Breast epithelium (tissue), 3 donors: ENCODE data around the gene PMPCB.

ENCODE experiments used
- CTCF ChIP-seq, 3 donors: fragments of 450-650 bp; IDR thresholded peaks; one replicate each; pipeline ENCODE4 v1.5.1; 2016 to 2017; ENCODE audit warnings: antibody characterized with exemption in 3 of 3, mild to moderate bottlenecking in 3 of 3, moderate library complexity in 3 of 3
- POLR2A ChIP-seq: fragments of 450-650 bp; IDR thresholded peaks from one replicate; pipeline ENCODE4 v1.6.1; 2016; ENCODE audit warnings: antibody characterized with exemption, mild to moderate bottlenecking, moderate library complexity

- TF ChIP-seq CTCF (IDR thresholded peaks at IDR 0.05) (no peak), POLR2A (no peak)
These were observed 50.5 kb downstream of the PMPCB start, which contains the start of gene PSMC2 for GRCh38 chr7:103347507-103348267.
